ENCODE data around the gene RFC1. TPM values are rescaled to one million over a fixed set of nuclear protein-coding genes. Genes with fewer than 3 reads are reported as not detected.

The RFC1 gene
- total and polyA plus RNA-seq, 9 donors, result 27.4 to 54.1 (median 42.2) TPM

DNA sequence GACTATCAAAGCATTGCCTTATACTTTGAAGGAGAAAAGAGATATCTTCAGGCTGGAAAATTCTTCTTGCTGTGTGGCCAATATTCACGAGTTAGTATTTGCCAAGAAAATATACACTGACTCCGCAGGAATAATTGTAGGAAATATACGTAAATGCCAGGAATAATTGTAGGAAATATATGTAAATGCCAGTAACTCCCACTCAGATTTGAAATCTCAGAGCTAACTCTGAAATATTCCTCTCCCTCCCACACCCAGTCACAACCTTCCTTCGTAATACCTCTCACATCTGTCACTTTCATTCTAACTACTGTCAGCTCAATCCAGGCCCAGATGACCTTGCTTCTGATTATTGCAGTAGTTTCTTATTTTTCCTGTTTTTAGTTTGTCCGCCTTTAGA lies 110.3 kb downstream of the RFC1 start:
- no peak for TF ChIP-seq CTCF (IDR thresholded peaks at IDR 0.05)
- Histone ChIP-seq H3K9me3 (no peaks in the 10 kb centered on the region), H3K4me1 (ENCODE audit: insufficient read depth) (no peaks in the 10 kb centered on the region), H3K4me3 (no peak overlapping the region), H3K27ac (no peak overlapping the region), H3K36me3 (no peaks in the 10 kb centered on the region), H3K27me3 (no peaks in the 10 kb centered on the region)
- 65 to 71% (median 66%) methylated on average over 5 of the region's 5 CpGs for WGBS, 3 donors
- intact Hi-C loops (cut with DNase I), result no loop called here
- no peak for DNase-seq

DNA sequence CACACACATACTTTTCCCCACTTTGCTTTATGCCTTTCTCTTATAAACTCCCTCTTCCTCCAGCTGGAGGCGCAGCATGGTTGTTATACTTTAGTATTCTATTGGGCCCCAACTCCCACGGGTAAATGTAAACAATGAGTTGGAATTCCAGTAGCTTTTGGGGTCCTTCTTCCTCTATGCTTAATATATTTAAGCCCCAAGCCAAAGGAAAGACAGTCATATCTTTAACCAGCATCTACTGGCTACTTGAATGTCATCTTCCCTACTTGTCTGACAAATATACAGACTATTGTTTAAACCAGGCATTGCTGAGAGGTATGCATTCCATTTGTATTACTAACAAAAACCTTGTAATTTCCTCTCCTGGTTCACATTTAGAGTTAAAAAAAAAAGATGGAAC lies 110.9 kb downstream of the RFC1 start:
- no peak for DNase-seq
- intact Hi-C loops (cut with DNase I), result no loop called here
- H3K4me1 ChIP-seq (ENCODE audit: insufficient read depth), result no peaks in the 10 kb centered on the region
- H3K4me3 ChIP-seq, result no peak overlapping the region
- no peaks in the 10 kb centered on the region for H3K27me3 ChIP-seq
- no peak overlapping the region for H3K27ac ChIP-seq
- no peaks in the 10 kb centered on the region for H3K36me3 ChIP-seq
- no peak for TF ChIP-seq EP300 (IDR thresholded peaks at IDR 0.05)
- TF ChIP-seq POLR2A (IDR thresholded peaks at IDR 0.05), result no peak
- no peak for TF ChIP-seq CTCF (IDR thresholded peaks at IDR 0.05)
- 49 to 56% (median 49%) methylated on average over 2 of the region's 2 CpGs for WGBS, 3 donors
- H3K9me3 ChIP-seq, result no peaks in the 10 kb centered on the region

DNA sequence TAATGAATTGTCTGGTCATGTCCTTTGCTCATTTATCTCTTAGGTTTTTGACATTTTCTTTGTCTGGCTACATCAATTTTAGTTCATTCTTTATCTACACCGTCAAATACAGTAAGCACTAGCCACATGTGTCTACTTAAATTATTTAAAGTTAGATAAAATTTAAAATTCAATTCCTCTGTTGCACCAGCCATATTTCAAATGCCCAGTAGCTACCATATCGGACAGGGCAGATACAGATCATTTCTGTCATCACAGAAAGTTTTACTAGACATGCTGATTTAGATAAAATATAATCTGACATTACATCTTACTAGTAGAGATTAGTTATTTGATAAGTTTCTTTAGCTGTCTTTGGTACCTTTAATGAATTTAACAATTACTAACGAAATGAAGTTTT lies 122.7 kb downstream of the RFC1 start:
- H3K9me3 ChIP-seq, result no peaks in the 10 kb centered on the region
- H3K4me1 ChIP-seq (ENCODE audit: insufficient read depth), result no peaks in the 10 kb centered on the region
- TF ChIP-seq CTCF (IDR thresholded peaks at IDR 0.05) (no peak), EP300 (IDR thresholded peaks at IDR 0.05) (no peak), POLR2A (IDR thresholded peaks at IDR 0.05) (no peak)
- H3K27ac ChIP-seq, result no peak overlapping the region
- no peaks in the 10 kb centered on the region for H3K27me3 ChIP-seq
- H3K4me3 ChIP-seq, result no peak overlapping the region
- intact Hi-C loops (cut with DNase I), result no loop called here
- H3K36me3 ChIP-seq, result peaks cover 3% of the 10 kb centered on the region
- WGBS, 3 donors, result 89 to 92% (median 90%) methylated on average over 3 of the region's 3 CpGs
- DNase-seq, result no peak

Small RNA genes within 50 kb of the gene (microRNA-seq; reads per million reads assigned to microRNA genes)
- 0 reads per million in 3 donors for gene MIR5591

Small RNA genes within 50 kb of the gene (small RNA-seq; reads per million reads assigned to genes)
- gene MIR5591 (not detected), gene RNU6-32P (not detected), gene RNU6-887P (not detected)

Other genes starting within 250 kb of the RFC1 start
- 10 to 100 TPM; 35.4 to 71.0 (median 64.1) TPM for gene WDR19, start 183.8 kb downstream of the RFC1 start, total RNA-seq
- 10 to 100 TPM; 42.2 to 44.1 TPM for gene WDR19, start 183.8 kb downstream of the RFC1 start, polyA plus RNA-seq
- gene KLB, start 40.6 kb upstream of the RFC1 start, total RNA-seq, result under 1 TPM in 2 of 7 donors, not detected in 5; under 0.01 to 0.08 TPM
- under 1 TPM; 0.01 to 0.07 TPM for gene KLB, start 40.6 kb upstream of the RFC1 start, polyA plus RNA-seq
- gene RPL9, start 92.6 kb upstream of the RFC1 start, total RNA-seq, result over 10,000 TPM in 1 of 7 donors, 1,000 to 10,000 TPM in 6; 2,988 to 22,039 (median 3,954) TPM
- 1,000 to 10,000 TPM; 5,002 to 5,793 TPM for gene RPL9, start 92.6 kb upstream of the RFC1 start, polyA plus RNA-seq
- gene LIAS, start 92.7 kb upstream of the RFC1 start, total RNA-seq, result 10 to 100 TPM; 12.7 to 22.2 (median 15.6) TPM
- gene LIAS, start 92.7 kb upstream of the RFC1 start, polyA plus RNA-seq, result 10 to 100 TPM; 24.1 to 32.4 TPM
- 100 to 1,000 TPM in 1 of 7 donors, 10 to 100 TPM in 6; 47.2 to 106 (median 70.1) TPM for gene UGDH, start 161.1 kb upstream of the RFC1 start, total RNA-seq
- 10 to 100 TPM; 18.3 to 32.7 TPM for gene UGDH, start 161.1 kb upstream of the RFC1 start, polyA plus RNA-seq

Data from ovary (tissue), 9 donors.